AG10803 (cell line): ENCODE data around the gene DIP2A.

Experiments
- DNase-seq: peaks from one replicate; pipeline ENCODE4 v3.0.0; 2010; ENCODE audit warnings: low read depth
- H3K4me3 ChIP-seq: 2 replicates; pipeline ENCODE4 v1.5.1; 2011; ENCODE audit warnings: mild to moderate bottlenecking, low read length, control low read depth
- CTCF ChIP-seq: conservative IDR thresholded peaks from 2 replicates; pipeline ENCODE4 v1.5.1; 2011; ENCODE audit warnings: mild to moderate bottlenecking, low read length, control low read depth, inconsistent platforms

The DIP2A gene

GRCh38 chr21:46421756-46422555 is 36.7 kb upstream of the DIP2A start:
- H3K4me3 ChIP-seq = no peak overlapping the region
- no peak for DNase-seq
- TF ChIP-seq CTCF = no peak

- no peak overlapping the region for H3K4me3 ChIP-seq
- no peak for TF ChIP-seq CTCF
- no peak for DNase-seq
Observed at GRCh38 chr21:46422636-46423241, 36.0 kb upstream of the DIP2A start.

GRCh38 chr21:46423546-46424038 is 35.1 kb upstream of the DIP2A start:
- no peak for DNase-seq
- H3K4me3 ChIP-seq = no peak overlapping the region
- TF ChIP-seq CTCF = no peak

GRCh38 chr21:46424039-46424591 is 34.6 kb upstream of the DIP2A start:
- DNase-seq = no peak
- TF ChIP-seq CTCF = no peak
- no peak overlapping the region for H3K4me3 ChIP-seq

GRCh38 chr21:46424621-46425020 is 34.1 kb upstream of the DIP2A start:
- no peak overlapping the region for H3K4me3 ChIP-seq
- no peak for DNase-seq
- no peak for TF ChIP-seq CTCF

GRCh38 chr21:46425041-46425440 is 33.6 kb upstream of the DIP2A start:
- no peak for DNase-seq
- H3K4me3 ChIP-seq = no peak overlapping the region
- TF ChIP-seq CTCF = no peak
